Amygdala (tissue), 56 donors: Measurements from ENCODE around the gene SP140L.
"Not testable (repeated sequence)": the region's sequence is repeated elsewhere in the genome, so short reads cannot be mapped to it uniquely, and the experiment has no call there.

Experiments
- DNase-seq, 56 donors: peaks; one replicate each; lab custom pipeline; 2025; lab: John Stamatoyannopoulos, UW

Gene SP140L

GRCh38 chr2:230326453-230327417 is at the start of gene SP140L:
Gene SP140L, plus strand, starts transcription at chr2:230327193. Its CDS starts 77 bp downstream, at chr2:230327270.
- peak in 13 of 56 donors; percentile 3 to 32 (median 10) for DNase-seq

- DNase-seq, result no peak
These were observed 44.1 kb upstream of the SP140L start for GRCh38 chr2:230282936-230283335.

DNA sequence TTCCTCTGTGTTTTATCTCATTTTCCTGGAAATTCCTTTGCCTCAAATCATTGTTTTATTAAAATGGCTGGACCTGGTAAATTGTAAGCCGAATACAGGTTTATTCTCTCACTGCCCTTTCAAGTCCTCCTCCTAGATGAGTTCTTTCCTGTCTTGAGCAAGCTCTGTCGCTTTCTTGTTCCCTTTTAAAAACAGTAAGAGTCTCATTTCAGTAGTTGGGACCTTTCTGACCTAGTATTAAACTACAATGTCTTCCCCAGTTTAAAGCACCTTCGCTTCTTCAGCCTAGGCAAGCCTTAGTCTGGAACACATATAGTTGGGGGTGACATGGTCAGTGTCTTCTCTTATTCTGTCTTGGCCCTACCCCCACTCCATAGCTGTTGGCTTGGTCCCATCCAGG is 40.9 kb upstream of the SP140L start:
- no peak for DNase-seq

DNA sequence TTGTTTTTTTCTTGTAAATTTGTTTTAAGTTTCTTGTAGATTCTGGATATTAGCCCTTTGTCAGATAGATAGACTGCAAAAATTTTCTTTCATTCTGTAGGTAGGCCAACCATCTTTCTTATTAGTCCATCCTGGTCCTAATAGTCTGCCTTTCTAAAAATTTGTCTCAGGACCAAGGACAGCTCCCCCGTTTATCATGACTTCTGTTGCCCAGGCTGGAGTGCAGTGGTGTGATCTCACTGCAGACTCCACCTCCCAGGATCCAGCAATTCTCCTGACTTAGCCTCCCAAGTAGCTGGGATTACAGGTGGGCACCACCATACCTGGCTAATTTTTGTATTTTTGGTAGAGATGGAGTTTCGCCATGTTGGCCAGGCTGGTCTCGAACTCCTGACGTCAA is 37.7 kb upstream of the SP140L start:
- not testable (repeated sequence) for DNase-seq

DNA sequence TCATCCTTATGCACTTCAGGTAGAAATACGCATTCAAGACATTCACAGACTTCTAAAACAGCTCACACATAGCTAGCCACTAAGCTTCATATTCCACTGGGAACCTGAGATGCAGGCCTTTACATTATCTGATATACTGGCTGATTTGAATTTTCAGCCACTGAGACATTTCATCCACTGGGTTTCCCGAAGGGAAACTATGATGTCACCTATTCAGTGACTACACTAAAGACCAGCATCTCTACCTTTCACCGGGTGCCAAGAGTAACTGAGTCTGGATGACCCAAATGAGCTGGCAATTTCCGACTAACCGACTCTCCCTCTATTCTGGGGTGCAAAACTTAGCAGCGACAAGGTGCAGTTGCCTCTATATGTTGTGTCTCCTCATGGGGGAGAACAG is 31.8 kb upstream of the SP140L start:
- DNase-seq, result no peak

DNA sequence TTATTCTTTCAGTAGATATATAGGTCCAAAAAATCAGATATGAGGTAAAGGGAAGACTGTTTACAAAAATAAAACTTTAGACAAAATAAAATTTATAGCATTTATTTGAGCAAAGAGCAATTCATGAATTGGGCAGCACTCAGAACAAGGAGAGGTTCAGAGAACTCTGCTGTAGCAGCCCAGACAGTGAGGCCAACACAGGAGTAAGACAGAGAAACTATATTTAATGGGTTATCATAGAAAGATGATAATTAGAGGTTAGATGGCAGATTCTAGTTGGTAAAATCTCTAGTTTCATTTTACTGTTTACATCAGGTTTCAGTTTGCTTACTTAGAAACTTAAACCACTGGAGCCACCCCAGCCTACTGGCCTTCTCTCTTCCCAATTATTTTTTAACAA is 30.1 kb upstream of the SP140L start:
- no peak for DNase-seq

DNA sequence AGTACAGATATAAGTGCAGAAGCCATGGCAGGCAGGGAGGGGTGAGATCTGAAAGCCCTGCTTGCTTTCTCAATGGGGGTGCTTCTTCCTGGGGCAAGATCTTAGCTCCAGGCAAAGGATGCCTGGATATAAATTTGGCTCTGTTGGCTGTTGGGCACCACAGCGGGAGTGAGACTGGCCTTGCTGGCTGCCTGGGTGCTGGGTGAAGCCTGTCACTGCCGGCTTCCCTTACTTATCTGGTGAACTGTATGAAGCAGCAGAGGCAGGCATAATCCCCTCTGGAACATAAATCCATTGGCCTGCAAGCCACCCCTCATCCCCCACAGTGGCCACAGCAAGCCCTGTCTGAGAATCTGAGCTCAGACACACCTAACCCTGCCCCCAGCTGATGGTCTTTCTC is 27.4 kb upstream of the SP140L start:
- DNase-seq, result no peak

GRCh38 chr2:230305416-230306275 is 21.3 kb upstream of the SP140L start:
- DNase-seq, result no peak

DNA sequence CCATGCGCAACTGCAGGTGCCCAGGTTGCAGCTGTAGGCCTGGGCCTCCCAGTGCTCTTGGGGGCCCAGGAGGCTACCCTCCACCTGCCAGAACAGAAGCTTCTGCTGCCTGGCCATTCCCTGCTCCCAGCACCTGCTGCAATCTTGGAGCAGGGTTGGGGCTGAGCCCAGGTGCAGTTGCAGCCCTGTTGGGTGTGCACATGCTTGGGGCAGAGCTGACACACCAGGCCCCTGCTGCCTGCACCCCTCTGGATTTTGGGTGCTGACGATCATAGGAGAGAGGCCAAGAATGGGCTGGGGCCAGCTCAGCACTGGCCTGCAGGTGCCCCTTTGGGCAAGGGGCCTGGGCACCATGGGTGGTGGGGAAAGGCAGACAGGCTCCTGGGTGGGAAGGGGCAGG is 20.5 kb upstream of the SP140L start:
- no peak for DNase-seq

GRCh38 chr2:230307485-230307884 is 19.5 kb upstream of the SP140L start:
- no peak for DNase-seq

- DNase-seq, result no peak
These were observed 18.5 kb upstream of the SP140L start for GRCh38 chr2:230308402-230309000.

DNA sequence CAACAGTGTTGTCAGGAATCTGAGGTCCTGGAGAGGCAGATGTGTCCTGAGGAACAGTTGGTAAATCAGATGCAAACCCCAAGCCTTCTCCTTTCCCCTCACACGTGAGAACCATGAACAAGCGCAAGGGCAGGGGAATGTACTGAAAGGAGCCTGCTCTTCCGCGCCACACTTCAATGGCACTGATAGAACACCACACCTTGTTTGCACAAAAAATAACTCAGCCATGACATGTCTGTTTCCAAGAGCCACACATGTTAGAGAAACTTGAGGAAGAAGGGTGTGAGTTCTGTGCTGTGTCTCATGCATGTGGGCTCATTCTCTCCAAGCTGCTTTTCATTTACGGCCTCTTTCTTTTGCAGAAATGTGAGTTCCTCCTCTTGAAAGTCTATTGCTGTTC is 16.2 kb upstream of the SP140L start:
- not testable (repeated sequence) for DNase-seq

DNA sequence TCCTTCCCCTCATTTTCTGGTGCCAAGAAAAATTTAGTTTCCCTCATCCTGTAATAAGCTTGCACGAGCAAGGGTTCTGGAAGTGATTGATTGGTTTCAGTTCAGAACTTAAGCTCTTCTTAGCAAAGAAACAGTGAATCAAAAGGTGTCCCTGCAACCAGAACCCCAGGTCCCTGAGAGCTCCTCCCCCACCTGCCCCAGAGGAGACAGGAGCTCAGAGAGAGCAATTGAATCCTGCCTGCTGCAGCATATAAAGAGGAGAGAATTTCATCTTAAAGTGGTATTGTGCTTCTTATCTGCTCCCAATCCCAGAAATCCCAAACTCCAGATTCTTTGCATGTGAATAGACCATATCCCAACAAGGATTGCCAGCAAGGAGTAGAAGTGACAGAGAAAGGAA is 15.4 kb upstream of the SP140L start:
- not testable (repeated sequence) for DNase-seq

GRCh38 chr2:230312638-230313037 is 14.4 kb upstream of the SP140L start:
- no peak for DNase-seq

GRCh38 chr2:230317366-230317765 is 9.6 kb upstream of the SP140L start:
- no peak for DNase-seq

- no peak for DNase-seq
These were observed 8.5 kb upstream of the SP140L start for GRCh38 chr2:230318190-230319121.

DNA sequence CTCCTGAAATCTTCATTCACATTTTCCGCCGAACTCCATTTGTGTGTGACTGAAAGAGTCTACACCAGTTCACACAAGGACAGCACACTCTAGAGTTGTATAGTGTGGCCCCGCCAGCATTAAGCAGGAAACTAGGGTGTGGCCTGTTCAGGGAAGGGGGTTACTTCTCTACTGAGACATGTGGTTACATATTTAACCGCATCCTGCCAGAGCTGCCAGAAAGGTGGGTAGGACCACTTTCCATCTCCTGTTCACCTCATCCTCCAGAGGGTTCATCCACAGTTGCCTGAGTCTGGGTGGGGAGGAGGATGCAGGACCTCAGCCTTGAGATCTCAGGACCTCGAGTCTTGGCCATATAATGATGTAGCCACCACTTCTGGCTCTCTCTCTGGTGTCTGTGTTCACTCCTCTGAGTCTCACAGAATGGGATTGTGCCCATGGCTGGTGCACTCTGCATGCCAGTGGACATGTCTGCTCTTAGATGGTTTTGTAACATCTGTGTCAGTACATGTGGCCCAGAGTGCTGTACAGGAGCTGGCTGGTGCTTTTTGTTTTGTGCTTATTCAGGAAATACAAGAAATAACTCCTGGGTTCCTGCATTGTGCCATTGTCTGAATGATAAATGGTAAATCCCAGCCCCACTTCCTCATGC is 7.7 kb upstream of the SP140L start:
- DNase-seq, result no peak

DNA sequence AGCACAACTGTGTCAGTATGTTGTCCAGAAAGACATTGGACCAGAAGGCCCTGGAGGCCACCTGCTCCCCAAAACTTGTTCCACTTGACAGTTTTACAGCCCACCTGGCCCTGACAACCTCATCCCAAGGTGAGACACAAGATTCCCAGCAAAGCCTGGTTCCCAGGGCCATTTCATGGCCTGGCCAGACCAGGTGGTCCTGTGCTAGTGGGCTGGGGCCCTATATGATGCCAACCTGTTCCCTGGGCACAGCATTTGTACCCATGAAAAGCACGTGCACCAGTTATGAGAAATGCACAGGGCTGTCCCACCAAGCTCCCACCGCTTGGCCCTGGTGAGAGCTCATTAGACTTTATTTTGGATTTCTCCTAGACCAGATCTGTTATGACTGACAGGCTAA is 6.0 kb upstream of the SP140L start:
- no peak for DNase-seq
